Fibroblast of mammary gland (primary cell): ENCODE data around the gene NLRP13.

Experiments used
- DNase-seq: peaks from one replicate; pipeline ENCODE4 v3.0.0-alpha.2; 2010; ENCODE audit warnings: low read depth
- H3K4me3 ChIP-seq: 2 replicates; pipeline ENCODE4 v1.5.1; 2011; ENCODE audit warnings: low read depth, mild to moderate bottlenecking, low read length, moderate library complexity; ENCODE audit not compliant: control insufficient read depth
- TF ChIP-seq, protein P1 (sequence below): conservative IDR thresholded peaks from 2 replicates; pipeline ENCODE4 v1.5.1; 2011; ENCODE audit warnings: low read depth, low read length, inconsistent platforms; ENCODE audit not compliant: control insufficient read depth, insufficient read depth

NLRP13 gene

GRCh38 chr19:55927991-55928390 is 4.1 kb downstream of the NLRP13 start:
- TF ChIP-seq, protein P1, sequence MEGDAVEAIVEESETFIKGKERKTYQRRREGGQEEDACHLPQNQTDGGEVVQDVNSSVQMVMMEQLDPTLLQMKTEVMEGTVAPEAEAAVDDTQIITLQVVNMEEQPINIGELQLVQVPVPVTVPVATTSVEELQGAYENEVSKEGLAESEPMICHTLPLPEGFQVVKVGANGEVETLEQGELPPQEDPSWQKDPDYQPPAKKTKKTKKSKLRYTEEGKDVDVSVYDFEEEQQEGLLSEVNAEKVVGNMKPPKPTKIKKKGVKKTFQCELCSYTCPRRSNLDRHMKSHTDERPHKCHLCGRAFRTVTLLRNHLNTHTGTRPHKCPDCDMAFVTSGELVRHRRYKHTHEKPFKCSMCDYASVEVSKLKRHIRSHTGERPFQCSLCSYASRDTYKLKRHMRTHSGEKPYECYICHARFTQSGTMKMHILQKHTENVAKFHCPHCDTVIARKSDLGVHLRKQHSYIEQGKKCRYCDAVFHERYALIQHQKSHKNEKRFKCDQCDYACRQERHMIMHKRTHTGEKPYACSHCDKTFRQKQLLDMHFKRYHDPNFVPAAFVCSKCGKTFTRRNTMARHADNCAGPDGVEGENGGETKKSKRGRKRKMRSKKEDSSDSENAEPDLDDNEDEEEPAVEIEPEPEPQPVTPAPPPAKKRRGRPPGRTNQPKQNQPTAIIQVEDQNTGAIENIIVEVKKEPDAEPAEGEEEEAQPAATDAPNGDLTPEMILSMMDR, result no peak
- DNase-seq, result no peak
- H3K4me3 ChIP-seq, result no peak overlapping the region

DNA sequence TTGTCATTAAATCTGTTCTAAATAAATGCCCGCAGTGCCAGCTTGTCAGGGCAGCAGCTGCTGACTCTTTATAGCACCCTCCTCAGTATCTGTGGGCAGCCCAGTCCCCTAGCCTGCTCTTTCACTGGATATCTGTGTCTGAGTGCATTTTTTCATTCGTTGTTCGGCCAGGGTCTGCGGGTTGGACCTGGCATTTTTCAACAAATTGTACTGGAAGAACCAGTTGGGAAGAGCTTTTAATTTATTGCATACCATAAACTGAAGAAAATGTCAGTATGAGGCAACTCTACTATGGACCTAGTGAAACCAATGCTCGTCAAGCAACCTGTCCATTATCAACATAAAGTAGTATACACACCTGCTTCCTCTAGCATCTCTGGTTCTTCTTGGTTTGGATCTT is 8.6 kb downstream of the NLRP13 start:
- TF ChIP-seq, protein P1, result no peak
- no peak overlapping the region for H3K4me3 ChIP-seq
- DNase-seq, result no peak

GRCh38 chr19:55913643-55914268 is 18.4 kb downstream of the NLRP13 start:
- no peak for DNase-seq

DNA sequence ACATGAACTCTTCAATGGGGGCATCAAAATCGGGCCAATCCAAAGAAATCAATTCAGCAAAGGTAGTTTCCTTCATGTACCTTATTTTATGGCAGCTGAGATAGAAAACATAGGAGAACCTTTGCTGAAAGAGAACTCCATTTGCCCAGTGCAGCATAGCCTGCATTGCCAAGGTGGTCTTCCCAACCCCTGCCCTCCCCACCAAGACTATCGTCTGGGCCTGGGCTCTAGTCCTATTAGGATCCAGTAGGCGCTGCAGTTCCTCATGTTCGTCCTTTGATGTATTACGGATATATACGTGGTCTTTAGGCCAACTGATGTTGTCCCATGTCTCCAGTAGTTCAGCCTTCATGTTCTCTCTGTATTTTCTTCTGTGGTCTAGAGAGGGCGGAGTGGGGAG is 19.2 kb downstream of the NLRP13 start:
- no peak overlapping the region for H3K4me3 ChIP-seq
- TF ChIP-seq, protein P1, result no peak
- no peak for DNase-seq

More at GRCh38 chr19:55913643-55914268, 18.4 kb downstream of the NLRP13 start:
- no peak overlapping the region for H3K4me3 ChIP-seq
- TF ChIP-seq, protein P1, result no peak

- TF ChIP-seq, protein P1, result no peak
- DNase-seq, result no peak
- no peak overlapping the region for H3K4me3 ChIP-seq
Measured at GRCh38 chr19:55909801-55910200, 22.3 kb downstream of the NLRP13 start.

- DNase-seq, result no peak
- TF ChIP-seq, protein P1, result no peak
- H3K4me3 ChIP-seq, result no peak overlapping the region
Measured at GRCh38 chr19:55907746-55908145, 24.4 kb downstream of the NLRP13 start.

- TF ChIP-seq, protein P1, result no peak
- DNase-seq, result no peak
- H3K4me3 ChIP-seq, result no peak overlapping the region
Measured at GRCh38 chr19:55907286-55907685, 24.9 kb downstream of the NLRP13 start.
